Adrenal gland (tissue), 12 donors: ENCODE results near the gene PPP5C. TPM values are rescaled to one million over a fixed set of nuclear protein-coding genes. Genes with fewer than 3 reads are reported as not detected.

Experiments used
- DNase-seq, 7 donors: peaks; one replicate each; pipeline ENCODE4 v3.0.0-alpha.2; 2019 to 2020
- H3K27ac ChIP-seq, 5 donors: fragments of 200-600 bp; sonication (generic) in 4 of 5; 1 replicate in 3 of 5; 2 replicates in 2 of 5; pipeline versions ENCODE4 v1.5.1 to v1.8.0; 2016 to 2020; ENCODE audit warnings: mild to moderate bottlenecking in 1 of 5
- H3K27me3 ChIP-seq: fragments of 200-600 bp; 2 replicates; pipeline ENCODE4 v1.8.0; 2021
- H3K36me3 ChIP-seq, 2 donors: fragments of 200-600 bp; replicated peaks in 1 of 2; 1 replicate in 1 of 2; 2 replicates in 1 of 2; pipeline versions ENCODE4 v1.5.1 to v1.8.0; 2018 to 2022
- H3K4me1 ChIP-seq, 2 donors: fragments of 200-600 bp; replicated peaks in 1 of 2; 1 replicate in 1 of 2; 2 replicates in 1 of 2; pipeline versions ENCODE4 v1.5.1 to v1.8.0; 2018 to 2021
- H3K4me3 ChIP-seq, 4 donors: fragments of 200-600 bp; sonication (generic) in 3 of 4; one replicate each; pipeline ENCODE4 v1.5.1; 2016 to 2018
- H3K9me3 ChIP-seq, 3 donors: fragments of 200-600 bp; sonication (generic) in 1 of 3; replicated peaks in 1 of 3; 1 replicate in 2 of 3; 2 replicates in 1 of 3; pipeline versions ENCODE4 v1.5.1 to v1.8.0; 2016 to 2021
- POLR2A ChIP-seq, 2 donors: fragments of 450-650 bp; IDR thresholded peaks; one replicate each; pipeline ENCODE4 v1.6.1; 2017; ENCODE audit warnings: antibody characterized with exemption in 2 of 2, mild to moderate bottlenecking in 2 of 2, moderate library complexity in 1 of 2
- WGBS, 4 donors: extraction: QIAGEN DNeasy Blood & Tissue Kit in 2 of 4; methylation state at CpG; one replicate each; pipeline versions ENCODE4 v1.1.5 to v1.1.7; 2013 to 2017; 5-methylcytosine and 5-hydroxymethylcytosine counted together
- intact Hi-C, 2 donors: fragments of 100-400 bp; cut with DNase I; formaldehyde crosslinking; loops; one replicate each; pipeline versions ENCODE4 v1.14.1 to v1.15.0; 2022 to 2023
- polyA plus RNA-seq, 3 donors: library from polyadenylated mRNA; stranded (reverse); fragments of 200-250 nt in 2 of 3; fragments of 350-450 nt in 1 of 3; fragmentation: Illumina TruSeq in 1 of 3; extraction: RNeasy Lipid Tissue Mini Kit (QIAGEN cat#74804) in 1 of 3; gene quantifications; one replicate each; pipeline ENCODE4 v1.2.3, GENCODE V29; 2013 to 2014
- total RNA-seq, 9 donors: library from RNA; depleted of rRNA in 4 of 9; stranded (reverse); fragments of >200 nt in 4 of 9; fragments of 120-200 nt in 1 of 9; fragmentation: NEBNext Ultra II Directional in 1 of 9; extraction: Animal tissue kit (Norgen Biotek cat#: 25700) in 1 of 9; gene quantifications; one replicate each; pipeline versions ENCODE4 v1.1.0 to v1.2.4, GENCODE V29; 2013 to 2023
- TF ChIP-seq, protein P1 (sequence below), 6 experiments: fragments of 450-650 bp in 4 of 6; fragments of 200-600 bp in 2 of 6; sonication (generic) in 1 of 6; IDR thresholded peaks; 1 replicate in 5 of 6; 2 replicates in 1 of 6; pipeline versions ENCODE4 v1.5.1 to v1.8.0; 2016 to 2021; ENCODE audit warnings: antibody characterized with exemption in 6 of 6, mild to moderate bottlenecking in 2 of 6, moderate library complexity in 1 of 6
- donor health status: healthy with polysubstance abuse.
- donor health status: Bipolar disorder and iron deficiency.
- donor health status: DM: yes; HTN: yes; CAD: no.
- donor health status: DM: no; HTN: no; CAD: no.
- donor health status: DM: no; HTN: no; CAD: no.
- donor health status: DM: yes; HTN: yes; CAD: no.

The PPP5C gene
- total and polyA plus RNA-seq, 12 donors: 42.3 to 135 (median 75.1) TPM

DNA sequence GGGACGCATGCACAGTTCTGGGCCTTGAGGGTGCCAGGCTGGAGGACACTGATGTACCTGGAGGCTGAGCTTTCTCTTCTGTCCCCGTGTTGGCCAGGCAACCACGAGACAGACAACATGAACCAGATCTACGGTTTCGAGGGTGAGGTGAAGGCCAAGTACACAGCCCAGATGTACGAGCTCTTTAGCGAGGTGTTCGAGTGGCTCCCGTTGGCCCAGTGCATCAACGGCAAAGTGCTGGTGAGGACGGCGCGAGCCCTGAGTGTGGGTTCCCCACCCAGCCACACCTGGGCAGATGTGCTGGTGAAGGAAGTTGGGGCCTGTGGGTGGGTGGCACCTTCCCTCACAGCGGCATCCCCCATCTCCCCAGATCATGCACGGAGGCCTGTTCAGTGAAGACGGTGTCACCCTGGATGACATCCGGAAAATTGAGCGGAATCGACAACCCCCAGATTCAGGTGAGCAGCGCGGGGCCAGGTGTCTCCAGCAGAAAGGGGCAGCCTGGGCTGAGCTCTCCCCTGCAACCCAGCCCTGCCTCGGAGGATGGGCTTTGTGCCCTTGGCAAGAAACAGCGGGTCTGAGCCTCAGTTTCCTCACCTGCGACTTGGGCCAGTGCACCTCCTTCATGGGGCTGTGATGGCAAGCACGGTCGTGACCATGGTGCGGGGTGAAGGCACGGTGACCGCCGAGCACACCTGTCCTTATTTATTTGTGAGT, 40.3 kb downstream of the PPP5C start:
- peak in 3 of 7 donors; percentile 9 to 24 (median 16) for DNase-seq
- no peaks in the 10 kb centered on the region for H3K9me3 ChIP-seq
- 90 to 94% (median 93%) methylated on average over 21 to 30 of the region's 30 CpGs for WGBS, 4 donors
- peaks cover 0 to 18% of the 10 kb centered on the region in 2 donors for H3K4me1 ChIP-seq
- H3K27ac ChIP-seq: no peak overlapping the region
- TF ChIP-seq POLR2A (IDR thresholded peaks at IDR 0.05): no peak
- TF ChIP-seq, protein P1, sequence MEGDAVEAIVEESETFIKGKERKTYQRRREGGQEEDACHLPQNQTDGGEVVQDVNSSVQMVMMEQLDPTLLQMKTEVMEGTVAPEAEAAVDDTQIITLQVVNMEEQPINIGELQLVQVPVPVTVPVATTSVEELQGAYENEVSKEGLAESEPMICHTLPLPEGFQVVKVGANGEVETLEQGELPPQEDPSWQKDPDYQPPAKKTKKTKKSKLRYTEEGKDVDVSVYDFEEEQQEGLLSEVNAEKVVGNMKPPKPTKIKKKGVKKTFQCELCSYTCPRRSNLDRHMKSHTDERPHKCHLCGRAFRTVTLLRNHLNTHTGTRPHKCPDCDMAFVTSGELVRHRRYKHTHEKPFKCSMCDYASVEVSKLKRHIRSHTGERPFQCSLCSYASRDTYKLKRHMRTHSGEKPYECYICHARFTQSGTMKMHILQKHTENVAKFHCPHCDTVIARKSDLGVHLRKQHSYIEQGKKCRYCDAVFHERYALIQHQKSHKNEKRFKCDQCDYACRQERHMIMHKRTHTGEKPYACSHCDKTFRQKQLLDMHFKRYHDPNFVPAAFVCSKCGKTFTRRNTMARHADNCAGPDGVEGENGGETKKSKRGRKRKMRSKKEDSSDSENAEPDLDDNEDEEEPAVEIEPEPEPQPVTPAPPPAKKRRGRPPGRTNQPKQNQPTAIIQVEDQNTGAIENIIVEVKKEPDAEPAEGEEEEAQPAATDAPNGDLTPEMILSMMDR (IDR thresholded peaks at IDR 0.05): no peak
- H3K36me3 ChIP-seq: peaks cover 0 to 74% of the 10 kb centered on the region in 2 donors
- H3K4me3 ChIP-seq: no peak overlapping the region
- no peaks in the 10 kb centered on the region for H3K27me3 ChIP-seq
- intact Hi-C loops: loop anchor here in 1 of 2 donors (10.0 kb wide), 1 partner anchor 102 kb away; no protein-coding TSS in a partner anchor

DNA sequence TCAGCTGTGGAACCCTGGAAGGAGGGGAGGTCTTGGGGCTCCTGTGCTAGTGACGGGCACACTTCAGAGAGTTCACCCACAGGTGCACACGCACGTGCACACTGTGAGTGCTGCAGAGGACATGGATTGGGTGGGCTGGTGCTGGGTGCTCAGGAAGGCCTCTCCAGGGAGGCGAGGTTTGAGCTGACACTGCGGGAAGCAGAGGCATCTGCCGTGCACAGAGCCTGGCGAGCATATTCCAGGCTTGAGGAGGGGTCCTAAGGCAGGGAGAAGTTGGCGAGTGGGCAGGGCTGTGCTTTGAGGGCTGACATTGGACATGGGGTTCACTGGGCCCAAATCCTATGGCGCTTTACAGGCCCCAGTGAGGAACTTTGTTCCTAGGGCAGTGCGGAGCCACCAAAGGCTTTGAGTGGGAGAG, 40.8 kb downstream of the PPP5C start:
- peak in 1 of 7 donors; percentile 13 for DNase-seq
- Histone ChIP-seq H3K4me1 (peaks cover 0 to 15% of the 10 kb centered on the region in 2 donors), H3K27me3 (no peaks in the 10 kb centered on the region), H3K4me3 (no peak overlapping the region), H3K9me3 (no peaks in the 10 kb centered on the region), H3K36me3 (peaks cover 0 to 68% of the 10 kb centered on the region in 2 donors), H3K27ac (no peak overlapping the region)
- intact Hi-C loops: loop anchor here in 1 of 2 donors (10.0 kb wide), 1 partner anchor 103 kb away; no protein-coding TSS in a partner anchor
- WGBS, 4 donors: 94 to 97% (median 95%) methylated on average over 6 to 10 of the region's 10 CpGs
- TF ChIP-seq, protein P1 (IDR thresholded peaks at IDR 0.05): no peak
- no peak for TF ChIP-seq POLR2A (IDR thresholded peaks at IDR 0.05)

GRCh38 chr19:46388311-46389095, 41.6 kb downstream of the PPP5C start:
- peak overlapping the region in 2 of 5 donors; percentile 10 to 38 for H3K27ac ChIP-seq
- 59 to 73% (median 62%) methylated on average over 14 to 25 of the region's 25 CpGs for WGBS, 4 donors
- no peaks in the 10 kb centered on the region for H3K9me3 ChIP-seq
- peak in 4 of 7 donors; percentile 55 to 78 (median 68) for DNase-seq
- TF ChIP-seq, protein P1 (IDR thresholded peaks at IDR 0.05): no peak
- TF ChIP-seq POLR2A (IDR thresholded peaks at IDR 0.05): no peak
- no peaks in the 10 kb centered on the region for H3K27me3 ChIP-seq
- intact Hi-C loops: loop anchor here in 1 of 2 donors (10.0 kb wide), 1 partner anchor 104 kb away; no protein-coding TSS in a partner anchor
- H3K4me3 ChIP-seq: no peak overlapping the region
- H3K36me3 ChIP-seq: peaks cover 0 to 60% of the 10 kb centered on the region in 2 donors
- peaks cover 0 to 12% of the 10 kb centered on the region in 2 donors for H3K4me1 ChIP-seq
